ENCODE results near the gene BACH2.
A peak's percentile ranks its signal among the peaks of the same experiment; 100 is the strongest.

Gene BACH2

GRCh38 chr6:90204327-90205056, 92.2 kb downstream of the BACH2 start:
- no peak for DNase-seq

- DNase-seq: no peak
Observed at GRCh38 chr6:90203672-90204071, 93.0 kb downstream of the BACH2 start.

- DNase-seq: no peak
Observed at GRCh38 chr6:90202156-90202555, 94.5 kb downstream of the BACH2 start.

- DNase-seq: no peak
Observed at GRCh38 chr6:90199900-90200299, 96.7 kb downstream of the BACH2 start.

- DNase-seq: no peak
Observed at GRCh38 chr6:90198758-90199425, 97.8 kb downstream of the BACH2 start.

GRCh38 chr6:90197854-90198496, 98.7 kb downstream of the BACH2 start:
- no peak for DNase-seq

GRCh38 chr6:90195094-90195829, 101.4 kb downstream of the BACH2 start:
- no peak for DNase-seq

GRCh38 chr6:90194371-90194841, 102.2 kb downstream of the BACH2 start:
- DNase-seq: peak in 1 of 2 donors; percentile 39

- DNase-seq: no peak
Observed at GRCh38 chr6:90193359-90193758, 103.3 kb downstream of the BACH2 start.

- no peak for DNase-seq
Observed at GRCh38 chr6:90192857-90193256, 103.8 kb downstream of the BACH2 start.

GRCh38 chr6:90190752-90191395, 105.8 kb downstream of the BACH2 start:
- no peak for DNase-seq

GRCh38 chr6:90190131-90190530, 106.5 kb downstream of the BACH2 start:
- no peak for DNase-seq

GRCh38 chr6:90187437-90188121, 109.1 kb downstream of the BACH2 start:
- no peak for DNase-seq

GRCh38 chr6:90186637-90187371, 109.8 kb downstream of the BACH2 start:
- DNase-seq: no peak

GRCh38 chr6:90186026-90186425, 110.6 kb downstream of the BACH2 start:
- DNase-seq: no peak

GRCh38 chr6:90184334-90185298, 112.0 kb downstream of the BACH2 start:
- no peak for DNase-seq

GRCh38 chr6:90183587-90184333, 112.9 kb downstream of the BACH2 start:
- DNase-seq: no peak

GRCh38 chr6:90180526-90180925, 116.1 kb downstream of the BACH2 start:
- DNase-seq: no peak
